Tibial nerve (tissue), 4 donors: ENCODE results near the gene CLDN25. TPM values are rescaled to one million over a fixed set of nuclear protein-coding genes. Genes with fewer than 3 reads are reported as not detected.

Source experiments
- DNase-seq, 2 donors: peaks; one replicate each; pipeline ENCODE4 v3.0.0-alpha.2; 2019; ENCODE audit warnings: low spot score in 2 of 2
- H3K27ac ChIP-seq, 4 donors: fragments of 200-600 bp; sonication (generic) in 3 of 4; one replicate each; pipeline ENCODE4 v1.5.1; 2017 to 2019; ENCODE audit warnings: mild to moderate bottlenecking in 1 of 4
- H3K27me3 ChIP-seq, 2 donors: fragments of 200-600 bp; sonication (generic) in 1 of 2; one replicate each; pipeline versions ENCODE4 v1.5.1 to v1.6.0; 2017 to 2019
- H3K36me3 ChIP-seq, 3 donors: fragments of 200-600 bp; sonication (generic); one replicate each; pipeline ENCODE4 v1.5.1; 2018 to 2019
- H3K4me1 ChIP-seq, 4 donors: fragments of 200-600 bp; sonication (generic) in 3 of 4; one replicate each; pipeline ENCODE4 v1.5.1; 2017 to 2019
- H3K4me3 ChIP-seq, 4 donors: fragments of 200-600 bp; sonication (generic) in 3 of 4; one replicate each; pipeline ENCODE4 v1.5.1; 2017 to 2019; ENCODE audit warnings: mild to moderate bottlenecking in 1 of 4, moderate library complexity in 1 of 4
- H3K9me3 ChIP-seq, 4 donors: fragments of 200-600 bp; sonication (generic) in 3 of 4; one replicate each; pipeline ENCODE4 v1.5.1; 2017 to 2019
- CTCF ChIP-seq, 5 experiments: fragments of 200-600 bp in 3 of 5; fragments of 450-650 bp in 2 of 5; sonication (generic) in 3 of 5; IDR thresholded peaks; one replicate each; pipeline ENCODE4 v1.5.1; 2016 to 2019; ENCODE audit warnings: antibody characterized with exemption in 5 of 5, mild to moderate bottlenecking in 3 of 5, moderate library complexity in 2 of 5
- EP300 ChIP-seq, 2 donors: sonication (generic); formaldehyde crosslinking; IDR thresholded peaks; one replicate each; pipeline ENCODE4 v1.6.1; 2017; ENCODE audit warnings: antibody characterized with exemption in 2 of 2, mild to moderate bottlenecking in 1 of 2
- POLR2A ChIP-seq, 2 donors: fragments of 450-650 bp; IDR thresholded peaks; one replicate each; pipeline ENCODE4 v1.6.1; 2017; ENCODE audit warnings: antibody characterized with exemption in 2 of 2, mild to moderate bottlenecking in 2 of 2, moderate library complexity in 2 of 2
- WGBS, 2 donors: methylation state at CpG; one replicate each; pipeline ENCODE4 v1.1.5; 2018; 5-methylcytosine and 5-hydroxymethylcytosine counted together
- total RNA-seq, 4 donors: library from RNA; depleted of rRNA; stranded (reverse); fragments of >200 nt; gene quantifications; one replicate each; pipeline ENCODE4 v1.1.0, GENCODE V29; 2016

CLDN25 gene
- total RNA-seq, 4 donors from 2014 or later: not detected

- no peaks in the 10 kb centered on the region for H3K4me1 ChIP-seq
- H3K27me3 ChIP-seq: no peaks in the 10 kb centered on the region
- no peak for TF ChIP-seq EP300 (IDR thresholded peaks at IDR 0.05)
- no peak for TF ChIP-seq CTCF (IDR thresholded peaks at IDR 0.05)
- TF ChIP-seq POLR2A (IDR thresholded peaks at IDR 0.05): no peak
- H3K27ac ChIP-seq: no peak overlapping the region
- peaks cover 0 to 84% (median 0%) of the 10 kb centered on the region in 3 donors for H3K36me3 ChIP-seq
- no peak overlapping the region for H3K4me3 ChIP-seq
- 43 to 44% methylated on average over 2 of the region's 2 CpGs for WGBS, 2 donors
- DNase-seq: no peak
- no peaks in the 10 kb centered on the region for H3K9me3 ChIP-seq
Observed at GRCh38 chr11:113808931-113809330, 29.3 kb downstream of the CLDN25 start.

- H3K4me1 ChIP-seq: no peaks in the 10 kb centered on the region
- H3K27ac ChIP-seq: no peak overlapping the region
- H3K36me3 ChIP-seq: peaks cover 0 to 70% (median 2%) of the 10 kb centered on the region in 3 donors
- H3K4me3 ChIP-seq: no peak overlapping the region
- TF ChIP-seq EP300 (IDR thresholded peaks at IDR 0.05): no peak
- TF ChIP-seq POLR2A (IDR thresholded peaks at IDR 0.05): no peak
- TF ChIP-seq CTCF (IDR thresholded peaks at IDR 0.05): no peak
- H3K9me3 ChIP-seq: no peaks in the 10 kb centered on the region
- no peak for DNase-seq
- H3K27me3 ChIP-seq: no peaks in the 10 kb centered on the region
Observed at GRCh38 chr11:113814181-113814580, 34.6 kb downstream of the CLDN25 start.

GRCh38 chr11:113817162-113817561 lies 37.6 kb downstream of the CLDN25 start:
- H3K36me3 ChIP-seq: peaks cover 0 to 73% (median 15%) of the 10 kb centered on the region in 3 donors
- TF ChIP-seq POLR2A (IDR thresholded peaks at IDR 0.05): no peak
- TF ChIP-seq EP300 (IDR thresholded peaks at IDR 0.05): no peak
- TF ChIP-seq CTCF (IDR thresholded peaks at IDR 0.05): no peak
- DNase-seq: no peak
- no peaks in the 10 kb centered on the region for H3K27me3 ChIP-seq
- no peaks in the 10 kb centered on the region for H3K9me3 ChIP-seq
- H3K27ac ChIP-seq: no peak overlapping the region
- WGBS, 2 donors: 92 to 100% methylated on average over 1 of the region's 1 CpG
- no peaks in the 10 kb centered on the region for H3K4me1 ChIP-seq
- no peak overlapping the region for H3K4me3 ChIP-seq

- H3K4me1 ChIP-seq: no peaks in the 10 kb centered on the region
- TF ChIP-seq POLR2A (IDR thresholded peaks at IDR 0.05): no peak
- TF ChIP-seq EP300 (IDR thresholded peaks at IDR 0.05): no peak
- no peak overlapping the region for H3K27ac ChIP-seq
- peaks cover 0 to 73% (median 15%) of the 10 kb centered on the region in 3 donors for H3K36me3 ChIP-seq
- DNase-seq: no peak
- H3K27me3 ChIP-seq: no peaks in the 10 kb centered on the region
- 76 to 77% methylated on average over 6 of the region's 6 CpGs for WGBS, 2 donors
- H3K4me3 ChIP-seq: no peak overlapping the region
- no peaks in the 10 kb centered on the region for H3K9me3 ChIP-seq
Observed at GRCh38 chr11:113817626-113818025, 38.0 kb downstream of the CLDN25 start.

- WGBS, 2 donors: 98 to 100% methylated on average over 3 of the region's 3 CpGs
- TF ChIP-seq EP300 (IDR thresholded peaks at IDR 0.05) (no peak), POLR2A (IDR thresholded peaks at IDR 0.05) (no peak), CTCF (IDR thresholded peaks at IDR 0.05) (no peak)
- H3K36me3 ChIP-seq: peaks cover 0 to 74% (median 15%) of the 10 kb centered on the region in 3 donors
- H3K27ac ChIP-seq: no peak overlapping the region
- no peaks in the 10 kb centered on the region for H3K27me3 ChIP-seq
- no peaks in the 10 kb centered on the region for H3K4me1 ChIP-seq
- DNase-seq: no peak
- no peaks in the 10 kb centered on the region for H3K9me3 ChIP-seq
- H3K4me3 ChIP-seq: no peak overlapping the region
Observed at GRCh38 chr11:113818426-113818825, 38.8 kb downstream of the CLDN25 start.

GRCh38 chr11:113827477-113827876 lies 47.9 kb downstream of the CLDN25 start:
- DNase-seq: no peak
- Histone ChIP-seq H3K4me1 (no peaks in the 10 kb centered on the region), H3K9me3 (no peaks in the 10 kb centered on the region), H3K4me3 (no peak overlapping the region), H3K27me3 (no peaks in the 10 kb centered on the region), H3K36me3 (peaks cover 0 to 76% (median 0%) of the 10 kb centered on the region in 3 donors), H3K27ac (no peak overlapping the region)
- no peak for TF ChIP-seq POLR2A (IDR thresholded peaks at IDR 0.05)
- no peak for TF ChIP-seq CTCF (IDR thresholded peaks at IDR 0.05)
- no peak for TF ChIP-seq EP300 (IDR thresholded peaks at IDR 0.05)
- 92 to 98% methylated on average over 3 of the region's 3 CpGs for WGBS, 2 donors
